ENCODE measurements around the gene MYOF.

GRCh38 chr10:93493162-93493561, 11.0 kb upstream of the MYOF start:
- TF ChIP-seq REST (IDR thresholded peaks at IDR 0.05; ENCODE audit: insufficient read depth in 1 of 2, low read depth in 2 of 2, low read length in 1 of 2) (no peak), CTCF (IDR thresholded peaks at IDR 0.05) (no peak; the same call in 1 of the 2 replicates)
